Frontal cortex (tissue), 4 donors: ENCODE measurements around the gene NDE1. TPM values are rescaled to one million over a fixed set of nuclear protein-coding genes. Genes with fewer than 3 reads are reported as not detected.
"Not testable (repeated sequence)": the region's sequence is repeated elsewhere in the genome, so short reads cannot be mapped to it uniquely, and the experiment has no call there.

Experiments
- DNase-seq, 2 donors: peaks; one replicate each; pipeline ENCODE4 v3.0.0; 2012; ENCODE audit warnings: low spot score in 2 of 2
- FAIRE-seq: peaks from 2 replicates; lab custom pipeline; 2012; peaks lifted over from hg19 to GRCh38; lab: Jason Lieb, UNC
- total RNA-seq: library from RNA; depleted of rRNA; stranded (reverse); fragments of >200 nt; gene quantifications from one replicate; pipeline ENCODE4 v1.2.3, GENCODE V29; 2014
- donor health status: control.
- donor health status: control.
- donor health status: control.

The NDE1 gene
- total RNA-seq, 1 donor from 2014 or later: 4.1 TPM

GRCh38 chr16:15648135-15648730 lies 1.8 kb upstream of the NDE1 start:
- DNase-seq (no peak), FAIRE-seq (no peak)

DNA sequence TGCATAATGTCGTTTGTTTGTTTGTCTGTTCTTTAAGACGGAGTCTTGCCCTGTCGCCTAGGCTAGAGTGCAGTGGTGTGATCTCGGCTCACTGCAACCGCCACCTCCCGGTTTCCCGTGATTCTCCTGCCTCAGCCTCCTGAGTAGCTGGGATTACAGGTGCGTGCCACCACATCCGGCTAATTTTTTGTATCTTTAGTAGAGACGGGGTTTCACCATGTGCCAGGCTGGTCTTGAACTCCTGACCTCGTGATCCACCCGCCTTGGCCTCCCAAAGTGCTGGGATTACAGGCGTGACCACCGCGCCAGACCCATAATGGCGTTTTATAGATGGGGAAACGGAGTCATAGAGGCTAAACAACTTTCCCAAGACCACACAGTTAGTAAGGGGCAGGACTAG lies 734 bp upstream of the NDE1 start:
- not testable (repeated sequence) for DNase-seq, FAIRE-seq

DNA sequence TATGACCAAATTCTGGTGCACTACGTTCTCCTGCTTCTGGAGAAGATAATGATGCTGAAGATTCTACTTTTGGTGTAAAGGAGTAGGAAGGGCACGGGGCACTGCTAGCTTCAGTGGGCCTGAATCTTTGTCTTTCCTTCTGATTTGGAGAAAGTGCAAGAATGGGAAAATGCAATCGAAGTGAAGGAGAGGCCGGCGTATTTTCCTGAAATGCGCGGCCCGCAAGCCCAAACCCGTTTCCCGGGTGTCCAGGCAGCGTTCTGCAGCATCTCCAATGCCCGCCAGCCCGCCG lies 372 bp upstream of the NDE1 start:
- FAIRE-seq (no peak), DNase-seq (no peak)

DNA sequence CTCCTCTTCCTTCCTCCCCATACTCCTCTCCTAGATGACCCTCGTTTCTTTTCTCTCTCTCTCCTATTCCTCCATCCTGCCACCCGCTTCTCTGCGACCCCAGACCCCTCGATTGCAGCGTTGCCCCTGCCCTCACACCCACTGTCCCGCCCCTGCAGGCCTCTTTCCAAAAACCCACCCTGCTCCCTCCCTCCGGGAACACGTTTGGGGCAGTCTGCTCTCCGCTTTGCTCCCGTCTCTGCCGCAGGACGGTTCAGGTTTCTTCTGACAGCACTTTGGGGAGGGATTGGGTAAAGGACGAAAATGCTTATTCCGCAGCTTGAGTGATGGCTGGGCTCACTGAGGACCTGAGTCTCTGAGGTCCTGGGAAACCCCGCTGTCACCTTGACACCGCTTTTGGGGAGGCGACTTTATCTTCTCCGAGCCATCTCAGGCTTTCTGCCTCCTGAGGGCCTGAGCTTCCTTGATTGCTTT lies 690 bp downstream of the NDE1 start:
- no peak for DNase-seq

GRCh38 chr16:15652293-15653001 lies 2.4 kb downstream of the NDE1 start:
- no peak for FAIRE-seq
- DNase-seq: no peak

More for the DNA sequence above, 690 bp downstream of the NDE1 start:
- FAIRE-seq: no peak

DNA sequence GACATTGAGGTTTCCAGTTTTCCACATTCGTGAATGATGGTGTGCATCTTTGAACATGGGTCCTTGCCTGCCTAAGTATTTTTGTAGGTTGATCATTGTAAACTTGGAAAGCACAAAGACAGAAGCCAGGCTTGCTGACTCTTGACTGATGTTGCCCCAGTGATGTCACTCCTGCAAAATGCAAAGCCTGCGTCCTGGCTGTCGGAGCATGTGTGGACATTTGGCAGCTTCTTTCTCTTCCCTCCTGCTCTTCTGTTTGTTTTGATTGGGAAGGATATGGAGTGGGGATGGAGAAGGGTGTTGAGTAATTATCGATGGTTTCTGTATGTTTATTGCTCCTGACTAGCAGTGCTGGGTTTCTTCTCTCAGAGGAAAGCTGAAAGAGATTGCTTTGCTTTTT lies 3.2 kb downstream of the NDE1 start:
- DNase-seq: no peak
- no peak for FAIRE-seq

DNA sequence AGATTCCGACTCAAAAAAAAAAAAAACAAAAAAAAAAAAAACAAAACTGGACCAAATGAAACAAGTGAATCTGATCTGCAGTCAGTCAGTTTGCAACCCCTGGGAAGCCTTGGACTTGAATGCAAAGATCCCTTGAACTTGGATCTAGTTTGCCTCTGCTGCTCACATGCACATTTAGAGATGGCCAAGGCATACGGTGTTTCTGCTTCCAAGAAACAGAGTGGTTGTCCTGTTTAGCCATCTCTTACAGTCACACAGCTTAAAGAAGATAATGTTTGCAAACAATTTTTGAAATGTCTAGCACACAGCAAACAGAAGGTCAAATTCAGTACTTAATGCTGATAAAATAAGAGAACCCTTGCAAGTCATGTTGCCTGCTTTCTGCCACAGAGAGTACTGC lies 4.5 kb downstream of the NDE1 start:
- no peak for FAIRE-seq
- DNase-seq: no peak

DNA sequence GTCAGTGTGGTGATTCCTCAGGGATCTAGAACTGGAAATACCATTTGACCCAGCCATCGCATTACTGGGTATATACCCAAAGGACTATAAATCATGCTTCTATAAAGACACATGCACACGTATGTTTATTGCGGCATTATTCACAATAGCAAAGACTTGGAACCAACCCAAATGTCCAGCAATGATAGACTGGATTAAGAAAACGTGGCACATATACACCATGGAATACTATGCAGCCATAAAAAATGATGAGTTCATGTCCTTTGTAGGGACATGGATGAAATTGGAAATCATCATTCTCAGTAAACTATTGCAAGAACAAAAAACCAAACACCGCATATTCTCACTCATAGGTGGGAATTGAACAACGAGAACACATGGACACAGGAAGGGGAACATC lies 5.5 kb downstream of the NDE1 start:
- FAIRE-seq, DNase-seq: not testable (repeated sequence)

- DNase-seq (no peak), FAIRE-seq (no peak)
These were observed 8.1 kb downstream of the NDE1 start for GRCh38 chr16:15658149-15658548.

DNA sequence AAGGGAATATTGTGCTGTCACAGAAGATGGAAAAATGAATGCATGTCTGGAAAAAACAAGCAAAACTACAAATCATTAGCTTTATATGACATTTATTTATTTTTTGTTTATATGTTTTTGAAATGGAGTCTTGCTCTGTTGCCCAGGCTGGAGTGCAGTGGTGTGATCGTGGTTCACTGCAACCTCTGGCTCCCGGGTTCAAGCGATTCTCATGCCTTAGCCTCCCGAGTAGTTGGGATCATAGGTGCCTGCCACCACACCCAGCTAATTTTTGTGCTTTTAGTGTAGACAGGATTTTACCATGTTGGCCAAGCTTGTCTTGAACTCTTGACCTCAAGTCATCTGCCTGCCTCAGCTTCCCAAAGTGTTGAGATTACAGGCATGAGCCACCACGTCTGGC lies 8.5 kb downstream of the NDE1 start:
- no peak for FAIRE-seq
- no peak for DNase-seq

GRCh38 chr16:15660203-15660601 lies 10.2 kb downstream of the NDE1 start:
- DNase-seq: no peak

GRCh38 chr16:15665107-15665506 lies 15.1 kb downstream of the NDE1 start:
- DNase-seq (no peak), FAIRE-seq (no peak)

More at GRCh38 chr16:15660203-15660601, 10.2 kb downstream of the NDE1 start:
- FAIRE-seq: no peak

DNA sequence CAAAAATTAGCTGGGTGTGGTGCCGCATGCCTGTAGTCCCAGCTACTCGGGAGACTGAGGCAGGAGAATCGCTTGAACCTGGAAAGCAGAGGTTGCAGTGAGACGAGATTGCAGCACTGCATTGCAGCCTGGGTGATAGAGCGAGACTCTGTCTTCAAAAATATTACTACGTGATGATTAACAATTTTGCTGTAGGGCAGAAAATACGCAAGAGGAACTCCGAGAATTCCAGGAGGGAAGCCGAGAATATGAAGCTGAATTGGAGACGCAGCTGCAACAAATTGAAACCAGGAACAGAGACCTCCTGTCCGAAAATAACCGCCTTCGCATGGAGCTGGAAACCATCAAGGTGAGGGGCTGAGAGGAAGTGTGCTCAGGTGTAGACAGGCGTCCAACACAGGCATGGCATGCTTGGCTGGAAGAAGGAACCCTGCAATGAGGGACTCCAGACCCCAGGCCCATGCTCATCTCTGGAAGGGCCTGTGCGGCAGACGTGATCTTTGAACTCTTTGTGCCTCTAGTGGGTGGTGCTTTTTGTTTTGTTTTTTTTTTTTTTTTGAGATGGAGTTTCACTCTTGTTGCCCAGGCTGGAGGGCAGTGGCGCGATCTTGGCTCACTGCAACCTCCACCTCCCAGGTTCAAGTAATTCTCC lies 17.2 kb downstream of the NDE1 start:
- DNase-seq (no peak), FAIRE-seq (no peak)

GRCh38 chr16:15671530-15672117 lies 21.6 kb downstream of the NDE1 start:
- DNase-seq: no peak
- FAIRE-seq: no peak

GRCh38 chr16:15672127-15672513 lies 22.1 kb downstream of the NDE1 start:
- not testable (repeated sequence) for DNase-seq

GRCh38 chr16:15672514-15673167 lies 22.6 kb downstream of the NDE1 start:
- FAIRE-seq (no peak), DNase-seq (peak; percentile 63 to 64)

More at GRCh38 chr16:15672127-15672513, 22.1 kb downstream of the NDE1 start:
- not testable (repeated sequence) for FAIRE-seq

DNA sequence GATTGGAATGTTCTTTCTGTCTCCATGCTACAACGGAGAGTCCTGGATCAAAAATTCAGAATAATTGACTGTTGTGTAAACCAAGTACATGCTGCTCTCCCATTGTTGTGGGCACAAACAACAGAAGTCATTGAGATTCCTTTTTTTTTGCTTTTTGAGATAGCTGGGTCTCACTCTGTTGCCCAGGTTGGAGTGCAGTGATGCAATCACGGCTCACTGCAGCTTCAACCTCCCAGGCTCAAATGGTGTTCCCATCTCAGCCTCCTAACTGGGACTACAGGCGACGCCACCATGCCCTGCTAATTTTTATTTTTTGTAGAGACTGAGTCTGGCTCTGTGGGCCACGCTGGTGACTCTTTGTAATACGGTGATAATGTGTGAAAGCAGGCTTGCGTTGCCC lies 24.5 kb downstream of the NDE1 start:
- FAIRE-seq (no peak), DNase-seq (no peak)

DNA sequence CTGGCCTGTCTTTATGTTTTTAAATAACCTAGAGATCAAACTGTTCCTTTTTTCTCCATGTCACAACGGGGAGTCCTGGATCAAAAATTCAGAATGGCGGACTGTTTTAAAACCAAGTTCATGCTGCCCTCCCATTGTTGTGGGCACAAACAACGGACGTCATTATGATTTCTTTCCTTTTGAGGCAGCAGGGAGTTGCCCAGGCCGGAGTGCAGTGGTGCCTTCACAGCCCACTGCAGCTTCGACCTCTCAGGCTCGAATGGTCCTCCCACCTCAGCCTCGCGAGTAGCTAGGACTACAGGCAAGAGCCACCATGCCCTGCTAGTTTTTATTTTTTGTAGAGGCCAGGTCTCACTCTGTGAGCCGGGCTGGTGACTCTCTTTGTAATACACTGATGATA lies 26.5 kb downstream of the NDE1 start:
- no peak for DNase-seq
- no peak for FAIRE-seq

DNA sequence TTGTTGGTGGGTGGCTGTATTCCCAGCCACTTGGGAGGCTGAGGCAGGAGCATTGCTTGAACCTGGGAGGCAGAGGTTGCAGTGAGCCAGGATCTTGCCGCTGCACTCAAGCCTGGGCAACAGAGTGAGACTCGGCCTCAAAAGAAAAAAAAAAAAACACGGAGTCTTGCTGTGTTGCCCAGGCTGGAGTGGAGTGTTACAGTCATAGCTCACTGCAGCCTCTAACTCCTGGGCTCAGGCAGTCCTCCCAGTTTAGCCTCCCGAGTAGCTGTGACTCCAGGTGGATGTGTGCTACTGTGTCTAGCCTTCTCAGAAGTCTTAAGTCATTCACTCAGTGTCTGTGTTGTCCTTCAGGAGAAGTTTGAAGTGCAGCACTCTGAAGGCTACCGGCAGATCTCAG lies 27.4 kb downstream of the NDE1 start:
- FAIRE-seq: no peak

GRCh38 chr16:15682105-15682570 lies 32.1 kb downstream of the NDE1 start:
- FAIRE-seq (peak; percentile 39), DNase-seq (no peak)

More for the DNA sequence above, 27.4 kb downstream of the NDE1 start:
- DNase-seq: no peak
